Adrenal gland (tissue), 12 donors: ENCODE data around the gene MARCHF11. TPM values are rescaled to one million over a fixed set of nuclear protein-coding genes. Genes with fewer than 3 reads are reported as not detected.

ENCODE experiments used
- DNase-seq, 7 donors: peaks; one replicate each; pipeline ENCODE4 v3.0.0-alpha.2; 2019 to 2020
- H3K27ac ChIP-seq, 5 donors: fragments of 200-600 bp; sonication (generic) in 4 of 5; 1 replicate in 3 of 5; 2 replicates in 2 of 5; pipeline versions ENCODE4 v1.5.1 to v1.8.0; 2016 to 2020; ENCODE audit warnings: mild to moderate bottlenecking in 1 of 5
- H3K27me3 ChIP-seq: fragments of 200-600 bp; 2 replicates; pipeline ENCODE4 v1.8.0; 2021
- H3K36me3 ChIP-seq, 2 donors: fragments of 200-600 bp; replicated peaks in 1 of 2; 1 replicate in 1 of 2; 2 replicates in 1 of 2; pipeline versions ENCODE4 v1.5.1 to v1.8.0; 2018 to 2022
- H3K4me1 ChIP-seq, 2 donors: fragments of 200-600 bp; replicated peaks in 1 of 2; 1 replicate in 1 of 2; 2 replicates in 1 of 2; pipeline versions ENCODE4 v1.5.1 to v1.8.0; 2018 to 2021
- H3K4me3 ChIP-seq, 4 donors: fragments of 200-600 bp; sonication (generic) in 3 of 4; one replicate each; pipeline ENCODE4 v1.5.1; 2016 to 2018
- H3K9me3 ChIP-seq, 3 donors: fragments of 200-600 bp; sonication (generic) in 1 of 3; replicated peaks in 1 of 3; 1 replicate in 2 of 3; 2 replicates in 1 of 3; pipeline versions ENCODE4 v1.5.1 to v1.8.0; 2016 to 2021
- CTCF ChIP-seq, 6 experiments: fragments of 450-650 bp in 4 of 6; fragments of 200-600 bp in 2 of 6; sonication (generic) in 1 of 6; IDR thresholded peaks; 1 replicate in 5 of 6; 2 replicates in 1 of 6; pipeline versions ENCODE4 v1.5.1 to v1.8.0; 2016 to 2021; ENCODE audit warnings: antibody characterized with exemption in 6 of 6, mild to moderate bottlenecking in 2 of 6, moderate library complexity in 1 of 6
- POLR2A ChIP-seq, 2 donors: fragments of 450-650 bp; IDR thresholded peaks; one replicate each; pipeline ENCODE4 v1.6.1; 2017; ENCODE audit warnings: antibody characterized with exemption in 2 of 2, mild to moderate bottlenecking in 2 of 2, moderate library complexity in 1 of 2
- WGBS, 4 donors: extraction: QIAGEN DNeasy Blood & Tissue Kit in 2 of 4; methylation state at CpG; one replicate each; pipeline versions ENCODE4 v1.1.5 to v1.1.7; 2013 to 2017; 5-methylcytosine and 5-hydroxymethylcytosine counted together
- intact Hi-C, 2 donors: fragments of 100-400 bp; cut with DNase I; formaldehyde crosslinking; loops; one replicate each; pipeline versions ENCODE4 v1.14.1 to v1.15.0; 2022 to 2023
- polyA plus RNA-seq, 3 donors: library from polyadenylated mRNA; stranded (reverse); fragments of 200-250 nt in 2 of 3; fragments of 350-450 nt in 1 of 3; fragmentation: Illumina TruSeq in 1 of 3; extraction: RNeasy Lipid Tissue Mini Kit (QIAGEN cat#74804) in 1 of 3; gene quantifications; one replicate each; pipeline ENCODE4 v1.2.3, GENCODE V29; 2013 to 2014
- total RNA-seq, 9 donors: library from RNA; depleted of rRNA in 4 of 9; stranded (reverse); fragments of >200 nt in 4 of 9; fragments of 120-200 nt in 1 of 9; fragmentation: NEBNext Ultra II Directional in 1 of 9; extraction: Animal tissue kit (Norgen Biotek cat#: 25700) in 1 of 9; gene quantifications; one replicate each; pipeline versions ENCODE4 v1.1.0 to v1.2.4, GENCODE V29; 2013 to 2023
- donor health status: healthy with polysubstance abuse.
- donor health status: Bipolar disorder and iron deficiency.
- donor health status: DM: yes; HTN: yes; CAD: no.
- donor health status: DM: no; HTN: no; CAD: no.
- donor health status: DM: no; HTN: no; CAD: no.
- donor health status: DM: yes; HTN: yes; CAD: no.

MARCHF11 gene
- total and polyA plus RNA-seq, 12 donors: 0.14 to 3.9 (median 1.0) TPM; not detected in 6

GRCh38 chr5:16147179-16147900, 32.3 kb downstream of the MARCHF11 start:
- H3K27me3 ChIP-seq: no peaks in the 10 kb centered on the region
- intact Hi-C loops: no loop called here

GRCh38 chr5:16144416-16144815, 35.2 kb downstream of the MARCHF11 start:
- Histone ChIP-seq H3K27me3 (no peaks in the 10 kb centered on the region), H3K9me3 (no peaks in the 10 kb centered on the region), H3K4me1 (peaks cover 5 to 7% of the 10 kb centered on the region in 2 donors), H3K4me3 (no peak overlapping the region), H3K27ac (no peak overlapping the region), H3K36me3 (no peaks in the 10 kb centered on the region)
- no peak for TF ChIP-seq CTCF (IDR thresholded peaks at IDR 0.05)
- TF ChIP-seq POLR2A (IDR thresholded peaks at IDR 0.05): no peak
- DNase-seq: no peak
- intact Hi-C loops: no loop called here
- 91 to 95% (median 93%) methylated on average over 4 of the region's 4 CpGs for WGBS, 4 donors

More at GRCh38 chr5:16147179-16147900, 32.3 kb downstream of the MARCHF11 start:
- H3K4me1 ChIP-seq: no peaks in the 10 kb centered on the region
- H3K27ac ChIP-seq: no peak overlapping the region
- H3K36me3 ChIP-seq: no peaks in the 10 kb centered on the region
- DNase-seq: no peak
- no peak for TF ChIP-seq POLR2A (IDR thresholded peaks at IDR 0.05)
- no peak for TF ChIP-seq CTCF (IDR thresholded peaks at IDR 0.05)
- H3K9me3 ChIP-seq: no peaks in the 10 kb centered on the region
- 34 to 55% (median 47%) methylated on average over 7 of the region's 7 CpGs for WGBS, 4 donors
- no peak overlapping the region for H3K4me3 ChIP-seq

GRCh38 chr5:16143361-16144049, 36.1 kb downstream of the MARCHF11 start:
- Histone ChIP-seq H3K27me3 (no peaks in the 10 kb centered on the region), H3K36me3 (no peaks in the 10 kb centered on the region), H3K9me3 (no peaks in the 10 kb centered on the region), H3K4me3 (no peak overlapping the region), H3K27ac (no peak overlapping the region), H3K4me1 (peaks cover 5 to 7% of the 10 kb centered on the region in 2 donors)
- intact Hi-C loops: no loop called here
- peak in 2 of 7 donors; percentile 2 to 22 for DNase-seq
- no peak for TF ChIP-seq POLR2A (IDR thresholded peaks at IDR 0.05)
- no peak for TF ChIP-seq CTCF (IDR thresholded peaks at IDR 0.05)
- 53 to 67% (median 61%) methylated on average over 5 of the region's 5 CpGs for WGBS, 4 donors

GRCh38 chr5:16140944-16141343, 38.6 kb downstream of the MARCHF11 start:
- H3K36me3 ChIP-seq: no peaks in the 10 kb centered on the region
- H3K27me3 ChIP-seq: no peaks in the 10 kb centered on the region
- TF ChIP-seq POLR2A (IDR thresholded peaks at IDR 0.05) (no peak), CTCF (IDR thresholded peaks at IDR 0.05) (no peak)
- peaks cover 5 to 7% of the 10 kb centered on the region in 2 donors for H3K4me1 ChIP-seq
- WGBS, 4 donors: 60 to 78% (median 62%) methylated on average over 3 to 4 of the region's 4 CpGs
- H3K4me3 ChIP-seq: no peak overlapping the region
- intact Hi-C loops: no loop called here
- H3K9me3 ChIP-seq: no peaks in the 10 kb centered on the region
- no peak overlapping the region for H3K27ac ChIP-seq
- DNase-seq: no peak
